OCI-LY1 (cell line): ENCODE results near the gene SORBS1.

Source experiments
- H2AFZ ChIP-seq: fragments of 200-600 bp; sonication (generic), shearing (Covaris generic); 2 replicates; pipeline ENCODE4 v1.6.0; 2014; ENCODE audit warnings: antibody characterized with exemption, mild to moderate bottlenecking, low read length
- H3F3A ChIP-seq: fragments of 200-600 bp; sonication (generic), shearing (Covaris generic); 2 replicates; pipeline ENCODE4 v1.6.0; 2014; ENCODE audit warnings: mild to moderate bottlenecking, antibody characterized with exemption, low read length, moderate library complexity; ENCODE audit not compliant: insufficient read depth
- H3K27ac ChIP-seq: fragments of 200-600 bp; sonication (generic); 2 replicates; pipeline ENCODE4 v1.5.1; 2014; ENCODE audit warnings: low read length, mixed run types, mild to moderate bottlenecking, low read depth; ENCODE audit not compliant: poor library complexity, severe bottlenecking
- H3K27me3 ChIP-seq: fragments of 200-600 bp; sonication (generic); 2 replicates; pipeline ENCODE4 v1.6.0; 2014; ENCODE audit warnings: antibody characterized with exemption, mild to moderate bottlenecking, low read length, moderate library complexity; ENCODE audit not compliant: insufficient read depth
- H3K36me3 ChIP-seq: fragments of 200-600 bp; sonication (generic); 2 replicates; pipeline ENCODE4 v1.6.1; 2014; ENCODE audit warnings: mild to moderate bottlenecking, antibody characterized with exemption, low read length, moderate library complexity, mixed read lengths; ENCODE audit not compliant: insufficient read depth
- H3K4me1 ChIP-seq: fragments of 200-600 bp; sonication (generic); 2 replicates; pipeline ENCODE4 v1.5.1; 2014; ENCODE audit warnings: mild to moderate bottlenecking, low read length, moderate library complexity; ENCODE audit not compliant: insufficient read depth, severe bottlenecking
- H3K4me2 ChIP-seq: fragments of 200-600 bp; sonication (generic), shearing (Covaris generic); 2 replicates; pipeline ENCODE4 v1.6.1; 2014; ENCODE audit warnings: low read length
- H3K4me3 ChIP-seq: fragments of 200-600 bp; sonication (generic); 2 replicates; pipeline ENCODE4 v1.5.1; 2014; ENCODE audit warnings: low read length, low read depth, mild to moderate bottlenecking, mixed read lengths; ENCODE audit not compliant: poor library complexity, severe bottlenecking
- H3K79me2 ChIP-seq: fragments of 200-600 bp; shearing (Covaris generic); 2 replicates; pipeline ENCODE4 v1.6.1; 2016; ENCODE audit warnings: mixed run types, low read length, mixed read lengths; ENCODE audit not compliant: insufficient read depth
- H3K9ac ChIP-seq: fragments of 200-600 bp; sonication (generic), shearing (Covaris generic); 2 replicates; pipeline ENCODE4 v1.6.1; 2014; ENCODE audit warnings: mild to moderate bottlenecking, low read length, mixed read lengths
- H3K9me2 ChIP-seq: fragments of 200-600 bp; sonication (generic), shearing (Covaris generic); 2 replicates; pipeline ENCODE4 v1.6.1; 2014; ENCODE audit warnings: low read depth, mild to moderate bottlenecking, low read length, mixed read lengths
- H3K9me3 ChIP-seq: fragments of 200-600 bp; shearing (Covaris generic); 2 replicates; pipeline ENCODE4 v1.6.1; 2014; ENCODE audit warnings: low read length, mixed read lengths
- H4K20me1 ChIP-seq: fragments of 200-600 bp; sonication (generic), shearing (Covaris generic); 2 replicates; pipeline ENCODE4 v1.6.0; 2016; ENCODE audit warnings: mild to moderate bottlenecking, low read length; ENCODE audit not compliant: insufficient read depth
- CTCF ChIP-seq: fragments of 200-600 bp; sonication (generic), shearing (Covaris generic); IDR thresholded peaks from 2 replicates; pipeline ENCODE4 v1.5.1; 2017; ENCODE audit warnings: mild to moderate bottlenecking, antibody characterized with exemption, low read length, moderate library complexity, mixed read lengths
- EZH2 ChIP-seq: fragments of 200-600 bp; sonication (generic), shearing (Covaris generic); IDR thresholded peaks from 2 replicates; pipeline ENCODE4 v1.8.0; 2017; ENCODE audit warnings: borderline replicate concordance, mixed run types, mild to moderate bottlenecking, antibody characterized with exemption, low read length, moderate library complexity, mixed read lengths

Gene SORBS1

GRCh38 chr10:95588025-95588424, 26.9 kb upstream of the SORBS1 start:
- Histone ChIP-seq H3K27ac (no peak overlapping the region), H3K79me2 (no peaks in the 10 kb centered on the region), H3K36me3 (no peaks in the 10 kb centered on the region), H3K9me2 (no peaks in the 10 kb centered on the region), H4K20me1 (no peaks in the 10 kb centered on the region), H3K9me3 (no peaks in the 10 kb centered on the region), H3K4me1 (no peaks in the 10 kb centered on the region), H2AFZ (no peak overlapping the region), H3K4me2 (no peak overlapping the region), H3K27me3 (no peaks in the 10 kb centered on the region), H3K9ac (no peak overlapping the region), H3F3A (no peaks in the 10 kb centered on the region), H3K4me3 (no peak overlapping the region)
- TF ChIP-seq EZH2 (no peak), CTCF (no peak)

- H3K27ac ChIP-seq = no peak overlapping the region
- H3K36me3 ChIP-seq = no peaks in the 10 kb centered on the region
- H3K9me2 ChIP-seq = no peaks in the 10 kb centered on the region
- no peaks in the 10 kb centered on the region for H3K4me1 ChIP-seq
- no peaks in the 10 kb centered on the region for H3F3A ChIP-seq
- H3K27me3 ChIP-seq = no peaks in the 10 kb centered on the region
- H3K79me2 ChIP-seq = no peaks in the 10 kb centered on the region
- no peak overlapping the region for H3K9ac ChIP-seq
- no peak overlapping the region for H3K4me2 ChIP-seq
- H4K20me1 ChIP-seq = no peaks in the 10 kb centered on the region
- H3K9me3 ChIP-seq = no peaks in the 10 kb centered on the region
- TF ChIP-seq CTCF (no peak), EZH2 (no peak)
- no peak overlapping the region for H3K4me3 ChIP-seq
- no peak overlapping the region for H2AFZ ChIP-seq
These were observed 18.8 kb upstream of the SORBS1 start for GRCh38 chr10:95579835-95580535.

GRCh38 chr10:95579292-95579691, 18.1 kb upstream of the SORBS1 start:
- Histone ChIP-seq H3K4me3 (no peak overlapping the region), H3K9me2 (no peaks in the 10 kb centered on the region), H2AFZ (no peak overlapping the region), H3K36me3 (no peaks in the 10 kb centered on the region), H3K9me3 (no peaks in the 10 kb centered on the region), H3K9ac (no peak overlapping the region), H3K79me2 (no peaks in the 10 kb centered on the region), H3K27ac (no peak overlapping the region), H3K4me1 (no peaks in the 10 kb centered on the region), H3K4me2 (no peak overlapping the region), H3F3A (no peaks in the 10 kb centered on the region), H4K20me1 (no peaks in the 10 kb centered on the region), H3K27me3 (no peaks in the 10 kb centered on the region)
- TF ChIP-seq CTCF (no peak), EZH2 (no peak)
